Upper lobe of left lung (tissue), 4 donors: ENCODE results near the gene DTL.

Source experiments
- POLR2AphosphoS5 ChIP-seq, 2 donors: sonication (generic); formaldehyde crosslinking; IDR thresholded peaks; one replicate each; pipeline ENCODE4 v1.5.1; 2017; ENCODE audit warnings: antibody characterized with exemption in 2 of 2
- TF ChIP-seq, protein P1 (sequence below), 6 experiments: fragments of 450-650 bp in 4 of 6; fragments of 200-600 bp in 2 of 6; sonication (generic) in 2 of 6; IDR thresholded peaks; one replicate each; pipeline ENCODE4 v1.5.1; 2016 to 2019; ENCODE audit warnings: antibody characterized with exemption in 6 of 6

DNA sequence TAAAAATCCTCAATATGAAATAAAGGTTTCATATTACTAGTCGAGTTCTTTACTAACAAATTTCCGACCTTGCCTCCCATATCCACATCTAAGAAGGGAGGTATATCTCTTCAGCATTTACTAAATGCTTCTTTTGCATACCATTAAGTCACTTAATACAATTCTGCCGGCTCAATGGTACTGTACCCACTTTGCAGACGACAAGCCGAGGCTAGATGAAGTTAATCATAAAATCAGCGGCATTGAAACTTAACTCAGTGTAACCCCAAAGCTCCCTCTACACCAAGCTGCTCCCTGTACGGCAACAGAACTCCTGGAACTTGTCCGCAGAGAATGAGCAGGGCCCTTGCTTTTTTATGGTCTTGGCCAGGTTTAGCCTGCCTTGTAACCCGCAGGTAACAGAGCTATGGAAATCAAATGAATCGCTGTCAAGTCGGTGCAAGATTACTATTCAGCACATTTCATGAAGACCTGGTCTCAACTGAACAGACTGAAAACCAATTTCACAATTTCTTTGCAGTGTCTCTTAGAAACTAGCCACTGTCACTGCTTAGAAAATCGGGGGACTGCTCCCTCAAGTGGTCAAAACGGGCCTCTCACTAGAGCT is 929 bp upstream of the DTL start:
- TF ChIP-seq, protein P1, sequence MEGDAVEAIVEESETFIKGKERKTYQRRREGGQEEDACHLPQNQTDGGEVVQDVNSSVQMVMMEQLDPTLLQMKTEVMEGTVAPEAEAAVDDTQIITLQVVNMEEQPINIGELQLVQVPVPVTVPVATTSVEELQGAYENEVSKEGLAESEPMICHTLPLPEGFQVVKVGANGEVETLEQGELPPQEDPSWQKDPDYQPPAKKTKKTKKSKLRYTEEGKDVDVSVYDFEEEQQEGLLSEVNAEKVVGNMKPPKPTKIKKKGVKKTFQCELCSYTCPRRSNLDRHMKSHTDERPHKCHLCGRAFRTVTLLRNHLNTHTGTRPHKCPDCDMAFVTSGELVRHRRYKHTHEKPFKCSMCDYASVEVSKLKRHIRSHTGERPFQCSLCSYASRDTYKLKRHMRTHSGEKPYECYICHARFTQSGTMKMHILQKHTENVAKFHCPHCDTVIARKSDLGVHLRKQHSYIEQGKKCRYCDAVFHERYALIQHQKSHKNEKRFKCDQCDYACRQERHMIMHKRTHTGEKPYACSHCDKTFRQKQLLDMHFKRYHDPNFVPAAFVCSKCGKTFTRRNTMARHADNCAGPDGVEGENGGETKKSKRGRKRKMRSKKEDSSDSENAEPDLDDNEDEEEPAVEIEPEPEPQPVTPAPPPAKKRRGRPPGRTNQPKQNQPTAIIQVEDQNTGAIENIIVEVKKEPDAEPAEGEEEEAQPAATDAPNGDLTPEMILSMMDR (IDR thresholded peaks at IDR 0.05): no peak
- no peak for TF ChIP-seq POLR2AphosphoS5 (IDR thresholded peaks at IDR 0.05)
